Measurements from ENCODE around the gene CDK14. TPM values are rescaled to one million over a fixed set of nuclear protein-coding genes. Genes with fewer than 3 reads are reported as not detected.

CDK14 gene
- total RNA-seq, 4 donors from 2014 or later: 3.3 to 61.6 (median 38.7) TPM

- H3K27ac ChIP-seq: no peak overlapping the region
- TF ChIP-seq POLR2A (IDR thresholded peaks at IDR 0.05) (no peak), CTCF (IDR thresholded peaks at IDR 0.05) (no peak)
- no peaks in the 10 kb centered on the region for H3K9me3 ChIP-seq
- H3K36me3 ChIP-seq: no peaks in the 10 kb centered on the region
- DNase-seq: no peak
- H3K27me3 ChIP-seq: no peaks in the 10 kb centered on the region
- intact Hi-C loops (cut with DNase I; ENCODE audit: low total_unique reads): no loop called here
- no peak overlapping the region for H3K4me3 ChIP-seq
- peaks cover 0 to 7% of the 10 kb centered on the region in 2 donors for H3K4me1 ChIP-seq
Measured at GRCh38 chr7:91080351-91080750, 484.2 kb downstream of the CDK14 start.

- intact Hi-C loops (cut with DNase I; ENCODE audit: low total_unique reads): no loop called here
- Histone ChIP-seq H3K4me1 (peaks cover 0 to 7% of the 10 kb centered on the region in 2 donors), H3K27ac (peak overlapping the region; percentile 37 to 71), H3K27me3 (no peaks in the 10 kb centered on the region), H3K9me3 (no peaks in the 10 kb centered on the region), H3K4me3 (no peak overlapping the region), H3K36me3 (no peaks in the 10 kb centered on the region)
- no peak for TF ChIP-seq CTCF (IDR thresholded peaks at IDR 0.05)
- no peak for DNase-seq
Measured at GRCh38 chr7:91082038-91082437, 485.9 kb downstream of the CDK14 start.

DNA sequence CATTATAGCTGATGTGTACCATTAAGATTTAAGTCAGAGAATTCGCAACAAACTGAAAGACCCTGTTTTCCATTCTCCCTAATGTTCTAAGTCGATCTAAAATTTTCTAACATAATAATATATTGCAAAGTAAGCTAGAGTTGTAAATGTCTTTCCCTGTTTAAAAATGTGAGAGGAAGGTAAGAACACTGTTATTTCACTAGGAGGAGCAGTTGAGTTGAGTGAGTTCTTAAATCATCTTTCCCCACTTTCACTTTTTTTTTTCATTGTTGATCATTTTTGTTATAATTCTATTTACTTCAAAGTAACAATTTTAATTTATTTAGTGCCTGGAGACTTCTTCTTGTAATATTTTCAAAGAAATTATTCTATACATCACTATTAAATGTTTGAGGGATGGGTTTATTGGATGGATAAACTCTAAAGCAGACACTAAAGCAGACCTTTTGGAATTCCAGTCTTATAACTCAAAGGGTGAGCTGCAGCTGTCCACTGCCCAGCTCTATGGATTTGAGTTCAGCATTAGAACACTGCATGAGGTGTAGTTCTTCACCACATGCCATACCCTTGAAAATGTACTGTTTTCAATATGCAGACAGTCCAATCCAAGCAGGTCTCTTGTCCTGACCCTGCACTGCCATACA, 486.9 kb downstream of the CDK14 start:
- DNase-seq: no peak
- intact Hi-C loops (cut with DNase I; ENCODE audit: low total_unique reads): no loop called here
- Histone ChIP-seq H3K27ac (peak overlapping the region; percentile 16 to 24), H3K36me3 (no peaks in the 10 kb centered on the region), H3K4me1 (peaks cover 0 to 7% of the 10 kb centered on the region in 2 donors), H3K9me3 (no peaks in the 10 kb centered on the region), H3K27me3 (no peaks in the 10 kb centered on the region), H3K4me3 (no peak overlapping the region)
- TF ChIP-seq CTCF (IDR thresholded peaks at IDR 0.05) (peak in 3 of 4 experiments; percentile 35 to 48 (median 42)), POLR2A (IDR thresholded peaks at IDR 0.05) (no peak)

- no peak for TF ChIP-seq POLR2A (IDR thresholded peaks at IDR 0.05)
- no peak for TF ChIP-seq CTCF (IDR thresholded peaks at IDR 0.05)
- DNase-seq: no peak
- Histone ChIP-seq H3K9me3 (no peaks in the 10 kb centered on the region), H3K4me1 (peaks cover 0 to 7% of the 10 kb centered on the region in 2 donors), H3K27me3 (no peaks in the 10 kb centered on the region), H3K27ac (no peak overlapping the region), H3K4me3 (no peak overlapping the region), H3K36me3 (no peaks in the 10 kb centered on the region)
- intact Hi-C loops (cut with DNase I; ENCODE audit: low total_unique reads): no loop called here
Measured at GRCh38 chr7:91083855-91084644, 487.9 kb downstream of the CDK14 start.

DNA sequence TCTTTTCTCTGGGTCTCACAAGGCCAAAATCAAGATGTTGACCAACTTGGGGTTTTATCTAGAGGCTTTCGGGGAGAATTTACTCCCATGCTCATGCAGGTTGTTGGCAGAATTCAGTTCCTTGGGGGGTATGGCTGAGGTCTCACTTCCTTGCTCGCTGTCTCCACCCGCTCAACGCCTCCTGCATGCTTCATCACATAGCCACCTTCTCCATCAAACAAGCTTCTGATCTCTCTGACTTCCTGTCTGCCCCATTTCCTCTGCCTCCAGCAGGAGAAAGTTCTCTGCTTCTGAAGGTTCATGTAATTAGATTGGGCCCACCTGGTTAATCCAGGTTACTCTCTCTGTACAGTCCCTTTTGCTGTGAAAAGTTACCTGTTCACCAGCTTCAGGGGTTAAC, 489.1 kb downstream of the CDK14 start:
- H3K27me3 ChIP-seq: no peaks in the 10 kb centered on the region
- DNase-seq: no peak
- H3K4me1 ChIP-seq: peaks cover 0 to 7% of the 10 kb centered on the region in 2 donors
- TF ChIP-seq POLR2A (IDR thresholded peaks at IDR 0.05) (no peak), CTCF (IDR thresholded peaks at IDR 0.05) (no peak)
- no peak overlapping the region for H3K4me3 ChIP-seq
- no peaks in the 10 kb centered on the region for H3K9me3 ChIP-seq
- intact Hi-C loops (cut with DNase I; ENCODE audit: low total_unique reads): no loop called here
- H3K36me3 ChIP-seq: no peaks in the 10 kb centered on the region
- no peak overlapping the region for H3K27ac ChIP-seq
